ENCODE data around the gene COX6A2. TPM values are rescaled to one million over a fixed set of nuclear protein-coding genes. Genes with fewer than 3 reads are reported as not detected.
A peak's percentile ranks its signal among the peaks of the same experiment; 100 is the strongest.

The COX6A2 gene
- total RNA-seq, 1 donor from 2014 or later, result not detected

DNA sequence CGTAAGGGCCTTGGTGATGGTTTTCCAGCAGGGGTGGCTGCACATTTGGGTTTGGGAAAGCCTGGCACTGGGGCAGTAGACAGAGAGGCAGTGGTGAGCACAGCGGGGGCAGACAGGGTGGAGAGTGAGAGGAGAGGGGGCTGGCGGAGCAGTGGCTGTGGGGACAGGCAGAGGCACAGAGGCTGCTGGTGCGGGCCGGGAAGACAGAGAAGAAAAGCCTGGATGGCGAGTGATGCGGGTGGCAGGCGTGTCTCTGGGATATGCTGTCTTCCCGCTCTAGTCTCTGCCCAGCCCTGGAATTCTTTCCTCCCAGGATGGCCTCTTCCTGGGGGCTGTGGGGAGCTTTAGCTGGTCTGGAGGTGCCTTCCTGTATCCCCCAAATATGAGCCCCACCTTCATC, 18.1 kb downstream of the COX6A2 start:
- no peak for DNase-seq (ENCODE audit: low spot score)

- no peak for DNase-seq (ENCODE audit: low spot score)
Observed at GRCh38 chr16:31409433-31409832, 18.7 kb downstream of the COX6A2 start.

GRCh38 chr16:31407406-31407805, 20.8 kb downstream of the COX6A2 start:
- no peak for DNase-seq (ENCODE audit: low spot score)

- DNase-seq (ENCODE audit: low spot score), result no peak
Observed at GRCh38 chr16:31404353-31405064, 23.7 kb downstream of the COX6A2 start.

DNA sequence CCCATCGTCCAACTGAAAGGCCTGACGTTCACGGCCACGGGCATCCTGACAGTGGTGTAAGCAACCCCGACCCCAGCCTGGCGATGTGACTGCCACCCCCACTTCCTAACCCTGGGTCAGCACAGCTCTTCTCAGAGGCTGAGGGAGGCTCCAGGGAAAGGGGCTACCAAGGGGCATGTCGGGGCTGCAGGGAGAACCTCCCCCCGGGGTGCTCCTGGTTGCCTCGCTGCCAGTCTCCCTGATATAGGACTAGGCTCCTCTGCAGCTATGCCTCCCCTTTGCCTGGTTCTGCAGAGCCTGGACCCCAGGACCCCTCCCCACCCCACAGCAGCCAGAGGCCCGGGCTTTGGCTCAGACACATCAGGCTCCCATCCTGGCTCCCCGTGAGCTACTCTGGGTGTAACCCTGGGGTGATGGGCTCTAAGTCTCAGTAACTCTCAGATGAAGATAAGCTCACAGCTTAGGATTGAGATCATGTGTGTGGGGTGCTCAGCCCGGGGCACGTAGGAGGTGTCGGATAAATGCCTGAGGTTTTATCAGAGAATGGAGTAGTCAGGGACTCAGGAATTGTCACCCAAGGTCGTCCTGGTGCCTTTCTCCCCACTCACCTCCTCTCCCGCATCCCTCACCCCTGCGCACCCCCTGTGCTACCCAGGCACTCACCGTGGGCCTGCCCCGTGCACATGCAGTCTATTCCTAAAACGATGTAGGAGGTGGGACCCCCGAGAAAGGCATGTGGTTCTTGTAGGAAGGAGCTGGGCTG, 24.4 kb downstream of the COX6A2 start:
- no peak for DNase-seq (ENCODE audit: low spot score)

- DNase-seq (ENCODE audit: low spot score), result no peak
Observed at GRCh38 chr16:31402687-31403086, 25.5 kb downstream of the COX6A2 start.

GRCh38 chr16:31401436-31401835, 26.7 kb downstream of the COX6A2 start:
- DNase-seq (ENCODE audit: low spot score), result no peak

GRCh38 chr16:31400191-31400590, 28.0 kb downstream of the COX6A2 start:
- no peak for DNase-seq (ENCODE audit: low spot score)

GRCh38 chr16:31397701-31398100, 30.5 kb downstream of the COX6A2 start:
- DNase-seq (ENCODE audit: low spot score), result no peak

GRCh38 chr16:31397096-31397660, 31.0 kb downstream of the COX6A2 start:
- no peak for DNase-seq (ENCODE audit: low spot score)

- no peak for DNase-seq (ENCODE audit: low spot score)
Observed at GRCh38 chr16:31395647-31396046, 32.5 kb downstream of the COX6A2 start.

DNA sequence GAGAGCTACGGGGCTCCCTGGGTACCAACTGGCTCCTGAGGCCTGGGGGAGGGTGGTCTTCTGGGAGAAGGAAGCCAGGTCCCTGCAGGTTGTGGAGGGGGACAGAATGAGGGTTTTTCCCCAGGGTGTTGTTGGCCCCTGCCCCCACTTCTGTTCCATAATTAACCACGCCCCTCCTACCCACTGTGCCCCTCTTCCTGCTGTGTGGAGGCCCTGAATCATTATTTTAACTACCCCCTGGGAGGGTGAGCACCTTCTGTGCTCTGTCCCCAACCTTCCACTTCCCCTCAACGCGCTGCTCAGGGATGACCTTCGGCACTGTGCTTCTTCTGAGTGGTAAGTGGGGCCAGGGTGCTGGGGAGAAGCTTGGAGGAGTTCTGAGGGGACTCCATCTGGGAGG, 35.1 kb downstream of the COX6A2 start, which contains the start of gene ITGAD:
TSS of gene ITGAD (plus strand) at position 280 of the 400 bp plus-strand sequence. CDS start at position 306, 26 bp downstream.
- DNase-seq (ENCODE audit: low spot score), result no peak

GRCh38 chr16:31390504-31391041, 37.6 kb downstream of the COX6A2 start:
- no peak for DNase-seq (ENCODE audit: low spot score)

DNA sequence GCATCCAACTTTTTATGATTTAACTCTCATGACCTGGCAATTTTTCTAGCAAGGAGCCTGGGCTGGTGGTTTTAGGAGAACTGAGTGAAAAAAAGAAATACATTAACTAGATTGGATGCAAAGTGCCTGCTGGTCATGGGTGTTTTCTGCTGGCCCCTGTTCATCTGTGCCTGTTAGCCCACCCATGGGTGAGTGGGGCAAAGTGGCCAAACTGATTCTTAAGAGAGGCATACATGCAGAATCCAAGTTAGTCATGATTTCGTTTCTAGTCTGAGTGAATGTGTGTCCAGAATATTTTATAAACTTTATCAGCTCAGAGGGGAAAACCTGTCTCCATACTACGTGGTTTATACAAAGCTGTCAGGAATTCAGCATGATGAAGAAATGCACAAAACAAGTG, 39.6 kb downstream of the COX6A2 start:
- no peak for DNase-seq (ENCODE audit: low spot score)

GRCh38 chr16:31386157-31386984, 41.8 kb downstream of the COX6A2 start:
- DNase-seq (ENCODE audit: low spot score), result no peak

GRCh38 chr16:31385680-31386079, 42.5 kb downstream of the COX6A2 start:
- DNase-seq (ENCODE audit: low spot score), result no peak

DNA sequence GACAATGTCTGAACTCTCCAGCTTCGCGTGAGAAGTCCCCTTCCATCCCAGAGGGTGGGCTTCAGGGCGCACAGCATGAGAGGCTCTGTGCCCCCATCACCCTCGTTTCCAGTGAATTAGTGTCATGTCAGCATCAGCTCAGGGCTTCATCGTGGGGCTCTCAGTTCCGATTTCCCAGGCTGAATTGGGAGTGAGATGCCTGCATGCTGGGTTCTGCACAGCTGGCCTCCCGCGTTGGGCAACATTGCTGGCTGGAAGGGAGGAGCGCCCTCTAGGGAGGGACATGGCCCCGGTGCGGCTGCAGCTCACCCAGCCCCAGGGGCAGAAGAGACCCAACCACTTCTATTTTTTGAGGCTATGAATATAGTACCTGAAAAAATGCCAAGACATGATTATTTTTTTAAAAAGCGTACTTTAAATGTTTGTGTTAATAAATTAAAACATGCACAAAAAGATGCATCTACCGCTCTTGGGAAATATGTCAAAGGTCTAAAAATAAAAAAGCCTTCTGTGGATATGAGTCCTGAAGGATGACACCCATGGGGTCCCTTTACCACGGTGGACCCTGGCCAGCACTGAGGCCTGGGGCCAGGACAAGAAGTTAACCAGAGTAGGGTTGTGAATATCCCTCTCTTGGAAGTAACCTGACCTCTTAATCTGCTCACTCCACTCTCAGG, 45.5 kb downstream of the COX6A2 start:
- DNase-seq (ENCODE audit: low spot score), result peak; percentile 19

DNA sequence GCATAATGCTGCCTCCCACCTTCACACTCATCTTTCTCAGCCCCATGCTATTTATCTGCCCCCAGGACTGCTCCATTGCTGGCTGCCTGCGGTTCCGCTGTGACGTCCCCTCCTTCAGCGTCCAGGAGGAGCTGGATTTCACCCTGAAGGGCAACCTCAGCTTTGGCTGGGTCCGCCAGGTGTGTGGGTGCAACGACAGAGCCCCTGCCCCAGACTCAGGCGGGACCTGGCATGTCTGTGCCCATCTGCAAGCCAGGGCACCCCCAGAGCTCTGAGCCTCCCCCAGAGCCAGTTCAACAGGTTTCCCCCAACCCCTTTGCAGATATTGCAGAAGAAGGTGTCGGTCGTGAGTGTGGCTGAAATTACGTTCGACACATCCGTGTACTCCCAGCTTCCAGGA, 48.0 kb downstream of the COX6A2 start:
- DNase-seq (ENCODE audit: low spot score), result no peak

Data from umbilical cord (tissue), 2 donors.